SK-N-SH (cell line): Measurements from ENCODE around the gene RASGRP2.

ENCODE experiments used
- CHD2 ChIP-seq: fragments of 150-350 bp; IDR thresholded peaks from 2 replicates; pipeline ENCODE4 v1.6.1; 2018; ENCODE audit warnings: low read length; ENCODE audit not compliant: partially characterized antibody
- CTCF ChIP-seq: fragments of 200-600 bp; sonication (generic); IDR thresholded peaks from 2 replicates; pipeline ENCODE4 v1.6.1; 2017; ENCODE audit warnings: antibody characterized with exemption, mild to moderate bottlenecking, moderate library complexity
- EZH2phosphoT487 ChIP-seq: fragments of 200-600 bp; sonication (generic); IDR thresholded peaks from 2 replicates; pipeline ENCODE4 v1.6.1; 2017; ENCODE audit warnings: low read depth, mixed run types, mild to moderate bottlenecking, antibody characterized with exemption, moderate library complexity, borderline replicate concordance
- TAF1 ChIP-seq: IDR thresholded peaks from 2 replicates; pipeline ENCODE4 v1.6.1; 2012; ENCODE audit warnings: low read depth, mild to moderate bottlenecking, low read length, moderate library complexity, borderline replicate concordance
- TCF12 ChIP-seq: IDR thresholded peaks from 2 replicates; pipeline ENCODE4 v1.4.0; 2012
- USF2 ChIP-seq: fragments of 150-350 bp; IDR thresholded peaks from 2 replicates; pipeline ENCODE4 v1.6.1; 2017; ENCODE audit warnings: antibody characterized with exemption, low read length, low read depth, borderline replicate concordance

DNA sequence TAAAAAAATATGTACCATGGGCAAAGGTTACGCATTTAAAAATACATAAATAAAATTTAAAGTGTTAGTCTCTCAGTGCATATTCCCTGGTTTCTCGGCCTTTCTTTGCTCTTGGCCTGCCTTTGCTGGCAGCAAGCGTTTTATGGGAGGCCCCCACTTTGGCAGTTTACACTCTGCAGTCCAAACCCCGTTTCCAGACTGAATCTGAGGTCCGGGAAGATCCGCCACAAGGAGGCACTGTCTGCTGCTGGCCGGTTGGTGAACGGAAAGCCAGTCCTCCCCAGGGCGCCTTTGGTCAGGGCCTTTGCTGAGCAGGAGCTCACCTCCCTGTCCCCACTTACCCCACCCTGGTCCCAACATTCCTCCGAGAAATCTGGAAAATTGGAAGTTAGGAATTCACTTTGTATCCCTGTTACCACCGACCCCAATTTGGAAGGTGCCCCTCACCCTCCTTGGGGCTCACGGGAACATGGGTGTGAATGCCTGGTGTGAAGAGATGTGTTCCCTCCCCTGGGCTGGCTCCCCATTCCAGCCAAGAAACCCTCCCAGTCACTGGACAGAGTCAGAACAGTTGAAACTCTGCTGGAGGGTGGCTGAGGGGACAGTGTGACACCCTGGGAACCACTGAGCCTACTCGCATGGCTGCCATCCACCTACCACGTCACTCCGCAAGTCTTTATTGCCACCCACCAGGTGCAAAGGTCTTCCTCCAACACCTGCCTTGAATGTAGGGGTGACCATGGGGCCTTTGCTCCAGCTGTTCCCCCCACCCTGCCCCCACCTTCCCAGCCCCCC, 43.8 kb upstream of the RASGRP2 start:
- TF ChIP-seq TCF12 (no peak), TAF1 (no peak), EZH2phosphoT487 (no peak), CHD2 (no peak), CTCF (peak; percentile 80), USF2 (no peak)
